ENCODE results near the gene DUSP12. TPM values are rescaled to one million over a fixed set of nuclear protein-coding genes. Genes with fewer than 3 reads are reported as not detected.

Gene DUSP12
- total RNA-seq, 1 experiment from 2014 or later = 28.0 TPM

GRCh38 chr1:161743231-161743630 is 6.4 kb upstream of the DUSP12 start:
- no peak for DNase-seq
- Mint-ChIP-seq H3K4me3 (no peak overlapping the region), H3K27me3 (ENCODE audit: low read depth) (peaks cover 16% of the 10 kb centered on the region), H3K4me1 (peaks cover 0 to 2% of the 10 kb centered on the region in 2 experiments; a peak in 2 of 4 replicates), H3K9me3 (no peaks in the 10 kb centered on the region), H3K36me3 (ENCODE audit: insufficient read depth in 1 of 3, low read depth in 3 of 3) (no peaks in the 10 kb centered on the region), H3K27ac (no peak overlapping the region)
- no peaks in the 10 kb centered on the region for H3K23me2 ChIP-seq (ENCODE audit: insufficient read length, low read depth, low read length, poor library complexity, severe bottlenecking)
- H2BK120ac ChIP-seq (ENCODE audit: low read depth, low read length, poor library complexity, severe bottlenecking) = no peak overlapping the region
- TF ChIP-seq CTCF (conservative IDR thresholded peaks at IDR 0.05) = no peak
- no peak overlapping the region for H2BK5ac ChIP-seq (ENCODE audit: insufficient read length, low read length)
- no peaks in the 10 kb centered on the region for H4K20me1 ChIP-seq (ENCODE audit: control insufficient read depth, insufficient read depth, insufficient read length)
- no peak overlapping the region for H2BK12ac ChIP-seq (ENCODE audit: insufficient read length, low read depth, low read length)
- H4K5ac ChIP-seq (ENCODE audit: insufficient read length, low read depth, low read length) = no peak overlapping the region
- H3K27ac ChIP-seq (ENCODE audit: insufficient read length, low read depth, low read length) = no peak overlapping the region
- H3K79me2 ChIP-seq (ENCODE audit: insufficient read depth, low read length) = no peaks in the 10 kb centered on the region
- H2AK5ac ChIP-seq (ENCODE audit: insufficient read length, low read length) = no peak overlapping the region
- no peak overlapping the region for H2BK15ac ChIP-seq (ENCODE audit: low read depth, low read length)
- H3K27me3 ChIP-seq (ENCODE audit: insufficient read depth, low read length) = no peaks in the 10 kb centered on the region
- no peak overlapping the region for H2AFZ ChIP-seq (ENCODE audit: low read length)
- H3K4ac ChIP-seq (ENCODE audit: low read depth, low read length) = no peak overlapping the region
- H3K4me2 ChIP-seq (ENCODE audit: insufficient read depth, insufficient read length, low read length) = no peak overlapping the region
- no peak overlapping the region for H3K56ac ChIP-seq (ENCODE audit: insufficient read length, low read depth, low read length)
- H3K9me3 ChIP-seq (ENCODE audit: control insufficient read depth, low read depth, low read length) = no peaks in the 10 kb centered on the region
- no CpG with 5 or more reads among the region's 9 CpGs for WGBS (ENCODE audit: extremely low coverage, insufficient read length, low lambda C conversion rate)
- H3K14ac ChIP-seq (ENCODE audit: insufficient read depth, low read length) = no peak overlapping the region
- H3K23ac ChIP-seq (ENCODE audit: insufficient read length, low read depth, low read length) = no peak overlapping the region
- no peak overlapping the region for H4K8ac ChIP-seq (replicated peaks; ENCODE audit: insufficient read length, low read depth, low read length)
- no peaks in the 10 kb centered on the region for H3K79me1 ChIP-seq (ENCODE audit: insufficient read depth, low read depth, low read length, poor library complexity, severe bottlenecking)
- H3K9ac ChIP-seq (ENCODE audit: extremely low read depth, insufficient read length, low read length) = no peak overlapping the region
- no peak overlapping the region for H2BK20ac ChIP-seq (ENCODE audit: low read depth, low read length, poor library complexity, severe bottlenecking)
- no peak overlapping the region for H4K91ac ChIP-seq (ENCODE audit: insufficient read length, low read depth, low read length)
- no peaks in the 10 kb centered on the region for H3K4me1 ChIP-seq (ENCODE audit: insufficient read depth, low read length)
- no peak overlapping the region for H3K18ac ChIP-seq (ENCODE audit: insufficient read length, low read depth, low read length)
- H3T11ph ChIP-seq (ENCODE audit: low read length) = no peak overlapping the region
